K562 (cell line): Measurements from ENCODE around the gene ATP6V0D1. TPM values are rescaled to one million over a fixed set of nuclear protein-coding genes. Genes with fewer than 3 reads are reported as not detected.

ENCODE experiments used
- ATAC-seq: fragments of 200-7000 bp; cut with Tn5 transposase; 3 replicates; pipeline ENCODE4 v1.9.1; 2020; ENCODE audit warnings: moderate library complexity
- BruUV-seq: library from RNA; stranded (reverse); fragments of 400-500 nt; replicated peaks from 2 replicates; lab custom pipeline; 2021; lab: Mats Ljungman, UMichigan
- CTCF ChIA-PET: fragments of 300-600 bp; formaldehyde crosslinking; extraction: SDS; loops from one replicate; lab custom pipeline; 2021; ENCODE audit warnings: low intra/inter-chr PET ratio; lab: Yijun Ruan, JAX
- POLR2A ChIA-PET: fragments of 300-600, 350-650 bp; sonication (Branson Sonifier 250); formaldehyde crosslinking; extraction: SDS; loops from one replicate; lab custom pipeline; 2021; ENCODE audit warnings: antibody characterized with exemption, inconsistent platforms; lab: Yijun Ruan, JAX
- DNase-seq, 4 experiments: peaks; one replicate each; pipeline versions ENCODE4 v3.0.0 to v3.0.0-alpha.2; 2011 to 2018; ENCODE audit warnings: low spot score in 3 of 4, mixed read lengths in 3 of 4; ENCODE audit errors: extremely low read depth in 1 of 4
- FAIRE-seq: peaks from 2 replicates; lab custom pipeline; 2011; peaks lifted over from hg19 to GRCh38; lab: Jason Lieb, UNC
- H2AFZ ChIP-seq: 2 replicates; pipeline ENCODE4 v1.6.0; 2011; ENCODE audit warnings: low read depth, low read length, control low read depth, inconsistent platforms
- H3K27ac ChIP-seq: fragments of 200-600 bp; 3 replicates; pipeline ENCODE4 v1.8.0; 2011; ENCODE audit warnings: low read depth, mild to moderate bottlenecking, control low read depth, inconsistent platforms, low read length, moderate library complexity, mixed read lengths; ENCODE audit errors: extremely low read depth
- H3K27me3 ChIP-seq, 2 experiments: fragments of 300-600 bp in 1 of 2; 2 replicates in 1 of 2; 3 replicates in 1 of 2; pipeline versions ENCODE4 v1.6.0 to v1.8.0; 2011; ENCODE audit warnings: inconsistent platforms in 2 of 2, low read length in 2 of 2, mild to moderate bottlenecking in 1 of 2, mixed read lengths in 1 of 2, moderate library complexity in 1 of 2; ENCODE audit not compliant: control insufficient read depth in 2 of 2, insufficient read depth in 2 of 2
- H3K36me3 ChIP-seq: fragments of 300-600 bp; 3 replicates; pipeline ENCODE4 v1.8.0; 2011; ENCODE audit warnings: mild to moderate bottlenecking, low read length, inconsistent platforms; ENCODE audit not compliant: control insufficient read depth, insufficient read depth
- H3K4me1 ChIP-seq, 2 experiments: fragments of 200-600 bp in 1 of 2; replicated peaks in 1 of 2; 2 replicates in 1 of 2; 3 replicates in 1 of 2; pipeline versions ENCODE4 v1.5.1 to v1.8.0; 2011; ENCODE audit warnings: inconsistent platforms in 2 of 2, low read length in 2 of 2, mild to moderate bottlenecking in 1 of 2, mixed read lengths in 1 of 2, moderate library complexity in 1 of 2; ENCODE audit not compliant: control insufficient read depth in 2 of 2, insufficient read depth in 2 of 2
- H3K4me2 ChIP-seq: 2 replicates; pipeline ENCODE4 v1.6.1; 2011; ENCODE audit warnings: low read length, control low read depth, inconsistent platforms, mixed read lengths; ENCODE audit not compliant: insufficient read depth
- H3K4me3 ChIP-seq: fragments of 200-600 bp; sonication (generic), shearing (Covaris generic); 2 replicates; pipeline ENCODE4 v1.5.1; 2016; ENCODE audit warnings: control low read depth, inconsistent platforms
- H3K79me2 ChIP-seq: fragments of 200-600 bp; 3 replicates; pipeline ENCODE4 v1.8.0; 2011; ENCODE audit warnings: low read length, inconsistent platforms; ENCODE audit not compliant: control insufficient read depth, insufficient read depth
- H3K9ac ChIP-seq, 2 experiments: 2 replicates each; pipeline versions ENCODE4 v1.6.0 to v1.6.1; 2011; ENCODE audit warnings: low read depth in 2 of 2, low read length in 2 of 2, control low read depth in 1 of 2, inconsistent platforms in 1 of 2, mild to moderate bottlenecking in 1 of 2, mixed read lengths in 1 of 2; ENCODE audit not compliant: insufficient read depth in 1 of 2
- H3K9me1 ChIP-seq: one replicate; pipeline ENCODE4 v1.6.0; 2011; ENCODE audit warnings: inconsistent platforms, mild to moderate bottlenecking, low read length, moderate library complexity; ENCODE audit not compliant: control insufficient read depth, insufficient read depth
- H3K9me3 ChIP-seq: replicated peaks from 2 replicates; pipeline ENCODE4 v1.5.1; 2011; ENCODE audit warnings: low read depth, low read length, inconsistent platforms; ENCODE audit not compliant: control insufficient read depth, insufficient read depth
- H4K20me1 ChIP-seq: replicated peaks from 2 replicates; pipeline ENCODE4 v1.6.1; 2011; ENCODE audit warnings: low read length, inconsistent platforms, mixed read lengths; ENCODE audit not compliant: control insufficient read depth, insufficient read depth
- EGR1 ChIP-seq: fragments of 450-650 bp; conservative IDR thresholded peaks from 2 replicates; pipeline ENCODE4 v1.6.1; 2017; ENCODE audit warnings: mild to moderate bottlenecking
- KLF13 ChIP-seq: fragments of 450-650 bp; IDR thresholded peaks from 2 replicates; pipeline ENCODE4 v1.6.1; 2016; ENCODE audit warnings: missing genetic modification characterization, low read depth, mild to moderate bottlenecking, missing compliant biosample characterization, moderate library complexity, borderline replicate concordance
- LCOR ChIP-seq: sonication (generic); formaldehyde crosslinking; IDR thresholded peaks from 2 replicates; pipeline ENCODE4 v1.8.0; 2022; ENCODE audit warnings: mild to moderate bottlenecking, missing genetic modification reagents
- POLR2G ChIP-seq: fragments of 200-400 bp; formaldehyde crosslinking; IDR thresholded peaks from 2 replicates; pipeline ENCODE4 v1.6.1; 2017; ENCODE audit warnings: low read depth, mild to moderate bottlenecking, antibody characterized with exemption, low read length, moderate library complexity
- PRDM10 ChIP-seq: fragments of 450-650 bp; IDR thresholded peaks from 2 replicates; pipeline ENCODE4 v1.6.1; 2018; ENCODE audit not compliant: partially characterized antibody
- SMARCC2 ChIP-seq: fragments of 450-650 bp; IDR thresholded peaks from 2 replicates; pipeline ENCODE4 v1.6.1; 2017; ENCODE audit warnings: antibody characterized with exemption, moderate library complexity, mild to moderate bottlenecking, low read depth
- TBL1XR1 ChIP-seq, 2 experiments: IDR thresholded peaks; 2 replicates each; pipeline ENCODE4 v1.6.1; 2012; ENCODE audit warnings: improper control_type of control experiment in 2 of 2, low read length in 2 of 2, mild to moderate bottlenecking in 1 of 2
- ZNF785 ChIP-seq: fragments of 250-450 bp; sonication (Bioruptor Pico); IDR thresholded peaks from 2 replicates; pipeline ENCODE4 v1.4.0; 2020; ENCODE audit warnings: mild to moderate bottlenecking
- WGBS: fragments of 100-300 bp; shearing (Covaris generic); methylation state at CpG from one replicate; pipeline ENCODE4 v1.1.6; 2016; ENCODE audit warnings: low coverage, mixed read lengths; ENCODE audit not compliant: insufficient coverage; ENCODE audit errors: missing lambda C conversion rate; 5-methylcytosine and 5-hydroxymethylcytosine counted together
- in situ Hi-C: fragments of 300-500 bp; cut with MboI; formaldehyde crosslinking; loops from 4 replicates; pipeline ENCODE4 v1.15.0; 2018; ENCODE audit warnings: inconsistent platforms, mixed read lengths
- intact Hi-C: fragments of 100-400 bp; cut with micrococcal nuclease; formaldehyde crosslinking; loops from 2 replicates; pipeline ENCODE4 v1.14.2; 2022
- polyA plus RNA-seq, 8 experiments: library from polyadenylated mRNA; depleted of rRNA in 4 of 8; stranded (reverse) in 5 of 8; unstranded in 3 of 8; fragments of >200 nt; fragmentation: Nextera tagmentation in 2 of 8; fragmentation: Illumina TruSeq in 1 of 8; extraction: Ambion mirVana in 2 of 8; extraction: Trizol in 1 of 8; gene quantifications; 2 replicates each; pipeline versions ENCODE4 v1.2.1 to v1.2.3, GENCODE V29; 2011 to 2014; ENCODE audit warnings: inconsistent platforms in 1 of 8, missing spikeins in 1 of 8
- total RNA-seq, 7 experiments: library from RNA; depleted of rRNA in 6 of 7; stranded (reverse); fragments of >200 nt in 6 of 7; fragmentation: Illumina TruSeq in 2 of 7; extraction: Trizol in 2 of 7; gene quantifications; 2 replicates each; pipeline versions ENCODE4 v1.2.1 to v1.2.3, GENCODE V29; 2011 to 2021; ENCODE audit warnings: low replicate concordance in 1 of 7

ATP6V0D1 gene
- total and polyA plus RNA-seq, 9 of the 15 experiments (the other 6 are each of a cell fraction or from before 2014, with no cell fraction given) = 23.2 to 69.7 (median 45.6) TPM

- peak; percentile 37 for FAIRE-seq
- no peak overlapping the region for H3K27ac ChIP-seq
Observed at GRCh38 chr16:67406111-67406971, 74.6 kb downstream of the ATP6V0D1 start.

GRCh38 chr16:67405336-67405735 is 75.6 kb downstream of the ATP6V0D1 start:
- H2AFZ ChIP-seq = no peak overlapping the region
- H3K9me3 ChIP-seq = no peaks in the 10 kb centered on the region
- WGBS = 5% methylated on average over 8 of the region's 8 CpGs
- ChIA-PET CTCF (no interaction called here), POLR2A (interaction anchor here (0.8 kb wide), 1 partner anchor 8 kb away, joined by 3 read pairs; no protein-coding TSS in a partner anchor)
- FAIRE-seq (no peak), ATAC-seq (peak; percentile 44), DNase-seq (no peak)
- no peaks in the 10 kb centered on the region for H3K79me2 ChIP-seq
- intact Hi-C loops = loop anchor here (10.0 kb wide), 1 partner anchor 391 kb away; no protein-coding TSS in a partner anchor
- in situ Hi-C loops = loop anchor here (25.0 kb wide), 1 partner anchor 443 kb away; the partner anchor contains the start of gene CES3
- no peaks in the 10 kb centered on the region for H3K36me3 ChIP-seq
- H3K9me1 ChIP-seq = no peaks in the 10 kb centered on the region
- BruUV-seq = no TSS peak
- no peak overlapping the region for H3K27ac ChIP-seq
- H3K9ac ChIP-seq = 0 out of 4 replicates have a peak overlapping the region, but pooled peaks of 1 of the 2 experiments have one; percentile 20
- peaks cover 20 to 59% of the 10 kb centered on the region in 2 experiments for H3K27me3 ChIP-seq
- H4K20me1 ChIP-seq = 0 out of 2 replicates have a peak, but pooled peaks cover 4% of the 10 kb centered on the region
- peaks cover 0 to 14% of the 10 kb centered on the region in 2 experiments; a peak in 2 of 5 replicates for H3K4me1 ChIP-seq
- no peak overlapping the region for H3K4me2 ChIP-seq
- TF ChIP-seq SMARCC2 (no peak), TBL1XR1 (IDR thresholded peaks at IDR 0.05; ENCODE audit: low read length in 2 of 2) (no peak), PRDM10 (no peak), KLF13 (tag) (no peak), ZNF785 (CRISPR knock-in tag) (no peak), POLR2G (no peak)
- H3K4me3 ChIP-seq = no peak overlapping the region

More at GRCh38 chr16:67406111-67406971, 74.6 kb downstream of the ATP6V0D1 start:
- Histone ChIP-seq H3K9me3 (no peaks in the 10 kb centered on the region), H3K4me2 (no peak overlapping the region), H3K36me3 (no peaks in the 10 kb centered on the region), H4K20me1 (0 out of 2 replicates have a peak, but pooled peaks cover 4% of the 10 kb centered on the region), H3K9me1 (no peaks in the 10 kb centered on the region), H2AFZ (no peak overlapping the region), H3K9ac (peak overlapping the region in 1 of 2 experiments; percentile 76; a peak in 1 of 4 replicates), H3K4me1 (peaks cover 0 to 9% of the 10 kb centered on the region in 2 experiments; a peak in 2 of 5 replicates), H3K79me2 (no peaks in the 10 kb centered on the region), H3K4me3 (no peak overlapping the region), H3K27me3 (peaks cover 27 to 62% of the 10 kb centered on the region in 2 experiments)
- ATAC-seq (no peak), DNase-seq (no peak)
- CTCF ChIA-PET = no interaction called here
- POLR2A ChIA-PET = interaction anchor here (1.0 kb wide), 1 partner anchor 141 kb away, joined by 4 read pairs; no protein-coding TSS in a partner anchor
- WGBS = 13% methylated on average over 18 of the region's 18 CpGs
- BruUV-seq = no TSS peak
- TF ChIP-seq LCOR (CRISPR knock-in tag) = no peak
- 0 out of 2 replicates have a peak, but pooled peaks have one; percentile 14 for TF ChIP-seq EGR1
- intact Hi-C loops (loop anchor here (10.0 kb wide), 1 partner anchor 392 kb away; no protein-coding TSS in a partner anchor), in situ Hi-C loops (loop anchor here (25.0 kb wide), 1 partner anchor 444 kb away; the partner anchor contains the start of gene CES3)
